Osteoblast (primary cell): ENCODE data around the gene ASIC3. TPM values are rescaled to one million over a fixed set of nuclear protein-coding genes. Genes with fewer than 3 reads are reported as not detected.

Source experiments
- DNase-seq: peaks from one replicate; pipeline ENCODE4 v3.0.0; 2011; ENCODE audit warnings: low spot score, mixed read lengths; ENCODE audit not compliant: insufficient read length; ENCODE audit errors: missing footprints
- H2AFZ ChIP-seq: 2 replicates; pipeline ENCODE4 v1.6.0; 2011; ENCODE audit warnings: mild to moderate bottlenecking, low read length
- H3K27ac ChIP-seq: 2 replicates; pipeline ENCODE4 v1.5.1; 2011; ENCODE audit warnings: mild to moderate bottlenecking, low read depth, low read length, moderate library complexity
- H3K27me3 ChIP-seq: 2 replicates; pipeline ENCODE4 v1.6.0; 2012; ENCODE audit warnings: mild to moderate bottlenecking, control low read depth, inconsistent platforms, low read length, moderate library complexity; ENCODE audit not compliant: insufficient read depth
- H3K36me3 ChIP-seq: 2 replicates; pipeline ENCODE4 v1.5.1; 2011; ENCODE audit warnings: mild to moderate bottlenecking, low read length, control low read depth, moderate library complexity; ENCODE audit not compliant: insufficient read depth
- H3K4me1 ChIP-seq: 2 replicates; pipeline ENCODE4 v1.5.1; 2011; ENCODE audit warnings: mild to moderate bottlenecking, low read length, control low read depth, moderate library complexity; ENCODE audit not compliant: insufficient read depth
- H3K4me2 ChIP-seq: 2 replicates; pipeline ENCODE4 v1.6.0; 2011; ENCODE audit warnings: mild to moderate bottlenecking, low read length; ENCODE audit not compliant: insufficient read depth
- H3K4me3 ChIP-seq: fragments of 200-600 bp; sonication (generic); 3 replicates; pipeline ENCODE4 v1.5.1; 2012; ENCODE audit warnings: mild to moderate bottlenecking, low read length, inconsistent platforms; ENCODE audit not compliant: insufficient read depth
- H3K79me2 ChIP-seq: 2 replicates; pipeline ENCODE4 v1.6.0; 2012; ENCODE audit warnings: mild to moderate bottlenecking, low read length, control low read depth, inconsistent platforms; ENCODE audit not compliant: insufficient read depth
- H3K9me3 ChIP-seq: 2 replicates; pipeline ENCODE4 v1.5.1; 2011; ENCODE audit warnings: low read depth, low read length, control low read depth
- H4K20me1 ChIP-seq: 2 replicates; pipeline ENCODE4 v1.6.0; 2012; ENCODE audit warnings: mild to moderate bottlenecking, low read length, control low read depth; ENCODE audit not compliant: insufficient read depth
- total RNA-seq: library from RNA; depleted of rRNA; stranded (reverse); fragments of >200 nt; gene quantifications from 2 replicates; pipeline ENCODE4 v1.2.3, GENCODE V29; 2012
- TF ChIP-seq, protein P1 (sequence below): IDR thresholded peaks from 2 replicates; pipeline ENCODE4 v1.5.1; 2011; ENCODE audit warnings: mild to moderate bottlenecking, low read depth, low read length, moderate library complexity; ENCODE audit errors: extremely low read depth

Gene ASIC3
- total RNA-seq, 1 donor, result under 0.01 TPM

- Histone ChIP-seq H3K4me3 (no peak overlapping the region), H3K4me2 (no peak overlapping the region), H3K27ac (no peak overlapping the region), H4K20me1 (no peaks in the 10 kb centered on the region), H2AFZ (no peak overlapping the region), H3K79me2 (peaks cover 8% of the 10 kb centered on the region), H3K27me3 (no peaks in the 10 kb centered on the region), H3K9me3 (no peaks in the 10 kb centered on the region), H3K4me1 (peaks cover 18% of the 10 kb centered on the region), H3K36me3 (peaks cover 26% of the 10 kb centered on the region)
- peak; percentile 80 for DNase-seq
- TF ChIP-seq, protein P1, sequence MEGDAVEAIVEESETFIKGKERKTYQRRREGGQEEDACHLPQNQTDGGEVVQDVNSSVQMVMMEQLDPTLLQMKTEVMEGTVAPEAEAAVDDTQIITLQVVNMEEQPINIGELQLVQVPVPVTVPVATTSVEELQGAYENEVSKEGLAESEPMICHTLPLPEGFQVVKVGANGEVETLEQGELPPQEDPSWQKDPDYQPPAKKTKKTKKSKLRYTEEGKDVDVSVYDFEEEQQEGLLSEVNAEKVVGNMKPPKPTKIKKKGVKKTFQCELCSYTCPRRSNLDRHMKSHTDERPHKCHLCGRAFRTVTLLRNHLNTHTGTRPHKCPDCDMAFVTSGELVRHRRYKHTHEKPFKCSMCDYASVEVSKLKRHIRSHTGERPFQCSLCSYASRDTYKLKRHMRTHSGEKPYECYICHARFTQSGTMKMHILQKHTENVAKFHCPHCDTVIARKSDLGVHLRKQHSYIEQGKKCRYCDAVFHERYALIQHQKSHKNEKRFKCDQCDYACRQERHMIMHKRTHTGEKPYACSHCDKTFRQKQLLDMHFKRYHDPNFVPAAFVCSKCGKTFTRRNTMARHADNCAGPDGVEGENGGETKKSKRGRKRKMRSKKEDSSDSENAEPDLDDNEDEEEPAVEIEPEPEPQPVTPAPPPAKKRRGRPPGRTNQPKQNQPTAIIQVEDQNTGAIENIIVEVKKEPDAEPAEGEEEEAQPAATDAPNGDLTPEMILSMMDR, result no peak
Observed at GRCh38 chr7:151035026-151035717, 13.2 kb upstream of the ASIC3 start.

DNA sequence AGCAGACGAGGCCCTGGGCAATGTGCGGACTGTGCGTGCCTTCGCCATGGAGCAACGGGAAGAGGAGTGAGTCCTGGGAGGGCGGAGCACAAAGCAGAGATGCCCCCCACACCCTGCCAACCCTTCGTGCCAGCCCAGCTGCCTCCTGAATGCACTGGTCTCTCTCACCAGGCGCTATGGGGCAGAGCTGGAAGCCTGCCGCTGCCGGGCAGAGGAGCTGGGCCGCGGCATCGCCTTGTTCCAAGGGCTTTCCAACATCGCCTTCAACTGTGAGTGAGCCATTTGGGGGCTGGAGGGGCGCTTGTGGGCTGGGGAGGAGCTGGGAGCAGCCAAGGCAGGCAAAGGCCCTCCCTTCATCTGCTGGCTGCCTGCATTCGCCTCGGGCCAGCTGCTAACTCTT lies 12.4 kb upstream of the ASIC3 start:
- H3K4me1 ChIP-seq, result peaks cover 18% of the 10 kb centered on the region
- no peak overlapping the region for H3K4me2 ChIP-seq
- DNase-seq, result no peak

DNA sequence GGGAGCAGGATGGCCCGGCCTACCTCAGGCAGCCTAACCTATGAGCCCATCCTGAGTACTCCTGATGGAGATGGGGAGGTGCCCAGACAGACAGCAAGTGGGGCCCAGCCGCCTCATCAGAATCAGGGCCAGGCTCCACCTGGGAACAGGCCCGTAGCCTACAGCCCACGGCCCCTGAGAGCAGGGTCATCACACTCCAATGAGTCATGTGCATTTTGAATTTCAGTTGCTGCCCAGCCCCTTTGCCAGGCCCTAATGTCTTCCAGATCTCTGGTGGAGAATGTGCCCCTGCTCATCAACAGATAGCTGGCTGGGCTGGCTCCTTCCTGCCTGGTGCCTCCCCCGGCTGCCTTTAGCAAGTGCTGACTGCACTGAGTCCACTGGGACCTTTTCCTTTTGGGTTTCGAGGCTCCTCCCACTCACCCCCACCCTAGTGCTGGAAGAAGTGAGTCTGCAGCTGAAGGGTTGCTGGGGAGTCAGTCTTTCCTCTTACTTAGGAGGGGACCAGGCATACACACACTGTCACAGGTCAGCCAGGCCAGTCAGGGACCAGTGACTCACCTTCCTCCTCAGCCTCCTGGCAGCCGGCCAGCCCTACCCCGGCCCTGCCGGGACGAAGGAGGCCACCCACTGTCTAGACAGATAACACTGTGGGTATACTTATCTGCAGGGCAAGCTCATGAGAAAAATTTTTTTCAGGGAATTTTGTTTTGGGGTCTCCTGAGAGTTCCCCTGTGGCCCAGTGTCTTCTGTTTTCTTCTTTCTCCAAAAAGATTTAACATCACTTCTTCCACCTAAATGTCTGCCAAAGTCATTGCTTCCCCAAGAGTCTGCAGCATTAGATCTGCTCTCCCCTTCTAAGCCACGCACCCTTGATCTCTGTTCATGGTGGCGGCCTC lies 9.1 kb upstream of the ASIC3 start:
- peak overlapping the region; percentile 2 for H3K4me3 ChIP-seq
- DNase-seq, result peak; percentile 99
- no peaks in the 10 kb centered on the region for H3K27me3 ChIP-seq
- H2AFZ ChIP-seq, result peak overlapping the region; percentile 18
- peak overlapping the region; percentile 50 for H3K4me2 ChIP-seq
- H3K27ac ChIP-seq, result peak overlapping the region; percentile 87
- no peaks in the 10 kb centered on the region for H3K9me3 ChIP-seq
- TF ChIP-seq, protein P1, result no peak
- no peaks in the 10 kb centered on the region for H3K79me2 ChIP-seq
- H3K36me3 ChIP-seq, result peaks cover 25% of the 10 kb centered on the region
- H3K4me1 ChIP-seq, result peaks cover 18% of the 10 kb centered on the region
- H4K20me1 ChIP-seq, result no peaks in the 10 kb centered on the region

More for the DNA sequence above, 12.4 kb upstream of the ASIC3 start:
- Histone ChIP-seq H2AFZ (no peak overlapping the region), H3K9me3 (no peaks in the 10 kb centered on the region), H4K20me1 (no peaks in the 10 kb centered on the region), H3K79me2 (peaks cover 6% of the 10 kb centered on the region), H3K36me3 (peaks cover 26% of the 10 kb centered on the region), H3K27ac (no peak overlapping the region), H3K27me3 (no peaks in the 10 kb centered on the region), H3K4me3 (no peak overlapping the region)
- TF ChIP-seq, protein P1, result no peak
